Ectodermal cell (in vitro differentiated cells): ENCODE data around the gene NOL9.

ENCODE experiments used
- H3K27ac ChIP-seq: 2 replicates; pipeline ENCODE4 v1.7.0; 2013; ENCODE audit warnings: mild to moderate bottlenecking, low read depth, low read length; ENCODE audit not compliant: insufficient read depth, poor library complexity, severe bottlenecking
- H3K27me3 ChIP-seq: 2 replicates; pipeline ENCODE4 v1.7.0; 2013; ENCODE audit warnings: mild to moderate bottlenecking, low read length; ENCODE audit not compliant: insufficient read depth, control insufficient read depth, poor library complexity, severe bottlenecking
- H3K36me3 ChIP-seq: one replicate; pipeline ENCODE4 v1.7.0; 2013; ENCODE audit warnings: low read length; ENCODE audit not compliant: control insufficient read depth, insufficient read depth
- H3K4me1 ChIP-seq: one replicate; pipeline ENCODE4 v1.7.0; 2013; ENCODE audit warnings: low read length; ENCODE audit not compliant: control insufficient read depth, insufficient read depth
- H3K4me3 ChIP-seq: 2 replicates; pipeline ENCODE4 v1.7.0; 2013; ENCODE audit warnings: low read depth, low read length, control low read depth; ENCODE audit not compliant: insufficient read depth
- H3K9me3 ChIP-seq: 2 replicates; pipeline ENCODE4 v1.7.0; 2013; ENCODE audit warnings: mild to moderate bottlenecking, low read length, moderate library complexity; ENCODE audit not compliant: control insufficient read depth
- WGBS, 2 experiments: methylation state at CpG; one replicate each; pipeline ENCODE4 v1.1.7; 2013; ENCODE audit warnings: missing lambda C conversion rate in 2 of 2; 5-methylcytosine and 5-hydroxymethylcytosine counted together

NOL9 gene

DNA sequence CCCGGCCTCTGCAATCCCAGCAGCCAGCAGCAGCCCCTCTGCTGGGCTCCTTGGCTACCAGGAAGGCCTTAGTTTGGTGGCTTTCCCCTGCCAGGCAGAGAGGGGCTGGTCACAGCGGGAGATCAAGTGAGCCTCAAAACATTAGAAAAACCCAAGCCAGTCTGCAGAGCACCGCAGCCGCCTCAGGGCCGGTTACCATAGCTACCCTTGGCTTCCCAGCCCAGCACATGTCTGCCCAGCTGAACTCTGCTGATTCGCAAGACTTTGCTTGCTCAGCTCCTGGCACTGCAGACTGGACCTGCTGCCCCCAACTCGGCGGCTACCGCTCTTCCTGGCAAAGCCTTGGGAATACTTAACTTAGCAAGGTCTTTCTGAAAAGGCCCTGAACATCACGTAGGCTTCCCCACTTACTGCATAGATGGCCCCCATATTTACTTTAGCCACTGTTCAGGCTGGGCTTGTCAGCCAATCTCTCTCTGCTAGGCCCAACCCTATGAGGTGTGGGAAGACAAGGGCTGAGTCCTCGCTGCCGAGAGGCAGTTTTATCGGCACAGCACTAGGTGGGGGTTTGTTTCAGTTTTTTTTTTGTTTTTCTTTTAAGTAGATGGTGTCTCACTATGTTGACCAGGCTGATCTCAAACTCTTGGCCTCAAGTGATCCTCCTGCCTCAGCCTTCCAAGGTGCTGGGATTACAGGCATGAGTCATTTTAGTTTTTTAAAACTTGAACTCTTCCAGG, 34.2 kb downstream of the NOL9 start:
- H3K4me1 ChIP-seq, result peaks cover 27% of the 10 kb centered on the region
- no peaks in the 10 kb centered on the region for H3K27me3 ChIP-seq
- no peak overlapping the region for H3K4me3 ChIP-seq
- 11 to 12% methylated on average over 13 of the region's 13 CpGs for WGBS, 2 experiments
- peak overlapping the region; percentile 88 for H3K27ac ChIP-seq
- no peaks in the 10 kb centered on the region for H3K9me3 ChIP-seq
- H3K36me3 ChIP-seq, result no peaks in the 10 kb centered on the region

DNA sequence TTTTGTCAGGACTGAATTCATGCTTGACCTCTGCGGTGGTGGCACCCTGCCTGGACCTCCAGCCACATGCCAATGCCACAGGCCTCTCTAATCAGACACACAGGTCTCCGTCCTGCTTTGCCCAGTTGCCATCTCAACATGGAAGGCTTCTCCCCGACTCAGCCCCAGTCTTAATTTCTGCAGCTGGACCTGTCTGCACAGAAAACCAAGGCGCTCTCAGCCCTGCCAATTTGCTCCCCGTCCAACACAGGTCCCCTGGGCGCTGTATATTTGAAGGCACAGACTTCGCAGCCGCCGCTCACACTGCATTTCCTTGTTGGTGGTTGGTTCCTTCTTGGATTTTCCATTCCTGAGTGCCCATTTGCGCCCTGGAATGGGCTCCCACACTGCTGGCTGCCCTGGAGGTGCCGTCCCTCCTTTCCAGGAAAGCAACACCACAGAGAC, 34.8 kb downstream of the NOL9 start:
- H3K4me3 ChIP-seq, result no peak overlapping the region
- H3K27ac ChIP-seq, result peak overlapping the region; percentile 88
- WGBS, 2 experiments, result 81 to 84% methylated on average over 11 of the region's 11 CpGs
- H3K36me3 ChIP-seq, result no peaks in the 10 kb centered on the region
- H3K9me3 ChIP-seq, result no peaks in the 10 kb centered on the region
- H3K4me1 ChIP-seq, result peaks cover 27% of the 10 kb centered on the region
- H3K27me3 ChIP-seq, result no peaks in the 10 kb centered on the region

GRCh38 chr1:6517435-6517851, 36.9 kb downstream of the NOL9 start:
- Histone ChIP-seq H3K4me3 (no peak overlapping the region), H3K4me1 (peaks cover 33% of the 10 kb centered on the region), H3K9me3 (no peaks in the 10 kb centered on the region), H3K27me3 (no peaks in the 10 kb centered on the region), H3K36me3 (no peaks in the 10 kb centered on the region), H3K27ac (no peak overlapping the region)
- 85 to 89% methylated on average over 8 of the region's 8 CpGs for WGBS, 2 experiments

- WGBS, 2 experiments, result 90 to 95% methylated on average over 4 of the region's 4 CpGs
- Histone ChIP-seq H3K9me3 (no peaks in the 10 kb centered on the region), H3K27me3 (no peaks in the 10 kb centered on the region), H3K27ac (no peak overlapping the region), H3K4me1 (peaks cover 35% of the 10 kb centered on the region), H3K36me3 (no peaks in the 10 kb centered on the region), H3K4me3 (no peak overlapping the region)
Observed at GRCh38 chr1:6515771-6516170, 38.5 kb downstream of the NOL9 start.

DNA sequence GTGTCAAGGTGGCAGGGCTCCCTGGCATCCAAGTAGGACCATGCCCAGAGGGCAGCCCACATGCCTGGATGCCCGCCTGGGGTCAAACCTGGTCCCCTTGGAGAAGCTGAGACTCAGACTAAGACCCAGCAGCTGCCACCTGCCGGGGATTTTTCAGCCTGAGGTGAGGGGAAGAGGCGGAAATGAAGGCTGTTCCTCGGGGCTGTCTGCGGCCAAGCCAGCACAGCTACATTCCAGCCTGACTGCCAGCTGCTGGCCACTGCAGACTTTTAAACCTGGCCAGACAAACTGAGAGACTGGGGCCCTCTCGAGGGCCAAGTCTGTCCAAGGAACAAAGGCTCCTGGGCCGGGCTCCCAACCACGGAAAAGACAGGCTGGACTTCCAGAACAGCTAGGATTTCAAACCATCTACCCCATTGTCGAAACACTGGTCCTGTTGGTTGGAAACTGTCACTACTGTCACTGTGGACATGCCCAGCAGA, 41.0 kb downstream of the NOL9 start:
- Histone ChIP-seq H3K4me1 (peaks cover 16% of the 10 kb centered on the region), H3K4me3 (no peak overlapping the region), H3K27me3 (no peaks in the 10 kb centered on the region), H3K9me3 (no peaks in the 10 kb centered on the region), H3K36me3 (no peaks in the 10 kb centered on the region), H3K27ac (no peak overlapping the region)
- 82 to 86% methylated on average over 9 of the region's 9 CpGs for WGBS, 2 experiments

DNA sequence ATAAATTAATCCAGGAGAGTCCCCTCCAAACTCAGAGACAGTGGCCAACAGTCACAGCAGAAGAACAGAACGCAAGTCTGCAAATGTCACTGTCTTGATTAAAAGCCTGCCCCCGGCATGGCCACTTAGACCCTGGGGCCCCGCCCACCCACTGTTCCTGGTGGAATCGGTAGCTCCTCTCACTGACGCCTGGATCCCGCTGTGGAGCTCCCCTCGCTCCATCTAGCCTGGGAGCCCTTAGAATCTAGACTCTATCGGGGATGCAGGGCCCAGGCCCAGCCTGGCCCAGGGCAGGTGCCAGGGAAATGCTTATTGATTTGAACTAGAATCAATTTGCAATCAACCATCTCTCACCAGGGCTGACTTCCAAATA, 41.4 kb downstream of the NOL9 start:
- Histone ChIP-seq H3K4me3 (no peak overlapping the region), H3K9me3 (no peaks in the 10 kb centered on the region), H3K4me1 (peaks cover 16% of the 10 kb centered on the region), H3K36me3 (no peaks in the 10 kb centered on the region), H3K27ac (no peak overlapping the region), H3K27me3 (no peaks in the 10 kb centered on the region)
- 88 to 91% methylated on average over 8 of the region's 8 CpGs for WGBS, 2 experiments

DNA sequence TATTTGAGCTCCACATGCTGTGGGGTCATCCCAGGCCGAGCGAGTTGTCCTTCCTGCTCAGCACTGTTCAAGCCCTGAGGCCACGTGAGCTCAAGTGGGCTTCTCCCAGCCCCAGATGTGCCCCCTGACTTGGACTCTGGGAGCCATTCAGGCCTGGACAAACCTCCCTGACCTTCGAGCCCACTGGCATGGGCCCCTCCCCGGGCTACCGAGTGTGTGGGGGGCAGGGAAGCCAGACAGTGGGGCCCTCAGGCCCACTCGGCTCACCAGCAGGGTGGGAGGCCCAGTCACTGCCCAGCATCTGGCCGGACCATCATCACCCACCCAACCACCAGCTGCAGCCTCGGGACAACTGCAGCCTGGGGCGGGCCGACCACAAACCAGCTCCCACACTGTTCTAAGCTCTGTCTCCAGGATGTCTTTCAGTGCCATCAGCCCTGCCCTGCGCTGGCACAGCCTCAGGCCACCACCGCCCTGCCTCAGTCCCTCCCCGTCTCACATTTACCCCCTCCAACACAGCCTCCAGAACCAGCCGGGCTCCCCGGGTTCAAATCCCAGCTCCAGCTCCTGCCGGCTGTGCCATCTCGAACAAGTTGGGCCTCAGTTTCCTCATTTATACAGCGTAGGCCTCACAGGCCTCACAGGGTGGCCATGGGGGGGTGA, 41.9 kb downstream of the NOL9 start:
- Histone ChIP-seq H3K36me3 (no peaks in the 10 kb centered on the region), H3K27me3 (no peaks in the 10 kb centered on the region), H3K27ac (no peak overlapping the region), H3K4me3 (no peak overlapping the region), H3K9me3 (no peaks in the 10 kb centered on the region), H3K4me1 (peaks cover 16% of the 10 kb centered on the region)
- WGBS, 2 experiments, result 91 to 93% methylated on average over 19 of the region's 19 CpGs

DNA sequence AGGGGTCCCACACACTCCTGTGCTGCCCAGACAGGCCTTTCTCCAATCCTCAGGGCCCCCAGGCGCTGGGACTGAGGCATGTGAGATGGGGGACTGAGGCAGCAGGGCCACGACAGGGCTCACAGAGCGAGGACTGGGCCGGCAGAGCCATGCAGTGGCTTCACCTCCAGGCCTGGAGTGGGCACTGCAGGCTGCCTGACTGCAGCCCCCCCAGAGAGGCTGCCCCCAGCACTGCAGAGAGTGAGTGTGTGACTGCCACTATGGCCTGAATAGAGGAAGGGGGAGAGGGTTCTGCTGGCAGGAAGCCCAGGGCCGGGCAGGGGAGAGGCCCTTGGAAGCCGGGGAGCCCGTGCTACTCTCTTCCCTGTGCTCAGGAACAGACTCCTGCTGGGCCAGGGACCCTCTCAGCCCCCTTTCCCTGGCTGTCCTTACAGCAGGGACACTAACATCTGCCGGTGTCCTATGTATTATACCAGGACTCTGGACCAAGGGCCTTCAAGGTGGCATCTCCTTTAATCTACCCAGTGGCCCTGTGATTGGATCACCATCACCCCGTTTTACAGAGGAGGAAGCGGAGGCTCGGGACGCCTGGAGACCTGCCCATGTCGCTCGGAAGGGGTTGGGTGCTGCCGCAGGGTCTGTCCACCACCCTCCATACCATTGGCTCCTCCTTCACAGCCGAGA, 42.6 kb downstream of the NOL9 start:
- WGBS, 2 experiments, result 87 to 88% methylated on average over 16 of the region's 16 CpGs
- peaks cover 19% of the 10 kb centered on the region for H3K4me1 ChIP-seq
- H3K27me3 ChIP-seq, result no peaks in the 10 kb centered on the region
- no peaks in the 10 kb centered on the region for H3K9me3 ChIP-seq
- H3K4me3 ChIP-seq, result no peak overlapping the region
- H3K36me3 ChIP-seq, result no peaks in the 10 kb centered on the region
- no peak overlapping the region for H3K27ac ChIP-seq

DNA sequence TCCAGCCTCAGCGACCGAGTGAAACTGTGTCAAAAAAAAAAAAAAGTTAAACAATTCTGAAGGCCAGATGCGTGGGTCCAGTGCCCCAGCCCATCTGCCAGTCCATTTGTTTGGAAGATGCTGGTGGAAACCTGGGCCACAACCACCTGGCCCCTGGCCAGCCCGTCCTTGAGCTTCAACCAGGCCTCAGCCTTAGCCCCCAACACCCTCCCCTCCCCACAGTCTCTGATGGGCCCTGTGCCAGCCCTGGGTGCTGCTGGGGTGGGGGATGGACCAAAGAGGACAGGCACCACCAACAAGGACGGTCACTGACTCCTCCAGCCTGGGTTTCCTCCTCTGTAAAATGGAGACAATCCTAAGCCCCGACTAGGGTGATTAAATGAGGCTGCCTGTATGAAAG, 43.3 kb downstream of the NOL9 start:
- H3K27me3 ChIP-seq, result no peaks in the 10 kb centered on the region
- no peak overlapping the region for H3K4me3 ChIP-seq
- 90 to 93% methylated on average over 6 of the region's 6 CpGs for WGBS, 2 experiments
- H3K4me1 ChIP-seq, result peaks cover 22% of the 10 kb centered on the region
- H3K27ac ChIP-seq, result no peak overlapping the region
- H3K9me3 ChIP-seq, result no peaks in the 10 kb centered on the region
- H3K36me3 ChIP-seq, result no peaks in the 10 kb centered on the region

GRCh38 chr1:6510493-6510892, 43.8 kb downstream of the NOL9 start:
- Histone ChIP-seq H3K27ac (no peak overlapping the region), H3K27me3 (no peaks in the 10 kb centered on the region), H3K36me3 (no peaks in the 10 kb centered on the region), H3K9me3 (no peaks in the 10 kb centered on the region), H3K4me1 (peaks cover 22% of the 10 kb centered on the region), H3K4me3 (no peak overlapping the region)
- WGBS, 2 experiments, result 91 to 94% methylated on average over 6 of the region's 6 CpGs
